ENCODE results near the gene ANKRD53.
"Not testable (repeated sequence)": the region's sequence is repeated elsewhere in the genome, so short reads cannot be mapped to it uniquely, and the experiment has no call there.

ANKRD53 gene

GRCh38 chr2:70991142-70991541, 12.7 kb downstream of the ANKRD53 start:
- DNase-seq (ENCODE audit: low spot score) = no peak

- DNase-seq (ENCODE audit: low spot score) = no peak
These were observed 13.3 kb downstream of the ANKRD53 start for GRCh38 chr2:70991742-70992141.

- no peak for DNase-seq (ENCODE audit: low spot score)
These were observed 14.8 kb downstream of the ANKRD53 start for GRCh38 chr2:70992945-70993853.

GRCh38 chr2:70994009-70994698, 15.7 kb downstream of the ANKRD53 start:
- DNase-seq (ENCODE audit: low spot score) = peak; percentile 43

- peak; percentile 87 for DNase-seq (ENCODE audit: low spot score)
These were observed 16.4 kb downstream of the ANKRD53 start, which contains the start of gene TEX261 for GRCh38 chr2:70994699-70995425. TEX261 (minus strand) TSS chr2:70994873; CDS start chr2:70994757, 116 bp downstream.

- peak; percentile 75 for DNase-seq (ENCODE audit: low spot score)
These were observed 16.9 kb downstream of the ANKRD53 start for GRCh38 chr2:70995426-70995729.

GRCh38 chr2:70998885-70999284, 20.5 kb downstream of the ANKRD53 start:
- not testable (repeated sequence) for DNase-seq (ENCODE audit: low spot score)

- DNase-seq (ENCODE audit: low spot score) = no peak
These were observed 20.9 kb downstream of the ANKRD53 start for GRCh38 chr2:70999362-70999761.

GRCh38 chr2:70999931-71000330, 21.5 kb downstream of the ANKRD53 start:
- DNase-seq (ENCODE audit: low spot score) = not testable (repeated sequence)

GRCh38 chr2:71000780-71001591, 22.6 kb downstream of the ANKRD53 start:
- peak; percentile 60 for DNase-seq (ENCODE audit: low spot score)

GRCh38 chr2:71001592-71001927, 23.1 kb downstream of the ANKRD53 start:
- no peak for DNase-seq (ENCODE audit: low spot score)

GRCh38 chr2:71001981-71002570, 23.6 kb downstream of the ANKRD53 start:
- DNase-seq (ENCODE audit: low spot score) = no peak

GRCh38 chr2:71003396-71003795, 25.0 kb downstream of the ANKRD53 start:
- DNase-seq (ENCODE audit: low spot score) = no peak

- no peak for DNase-seq (ENCODE audit: low spot score)
These were observed 25.7 kb downstream of the ANKRD53 start for GRCh38 chr2:71003966-71004755.

- DNase-seq (ENCODE audit: low spot score) = no peak
These were observed 26.4 kb downstream of the ANKRD53 start for GRCh38 chr2:71004857-71005256.

- no peak for DNase-seq (ENCODE audit: low spot score)
These were observed 27.1 kb downstream of the ANKRD53 start for GRCh38 chr2:71005271-71006202.

GRCh38 chr2:71006323-71006722, 27.9 kb downstream of the ANKRD53 start:
- no peak for DNase-seq (ENCODE audit: low spot score)

GRCh38 chr2:71006955-71007799, 28.7 kb downstream of the ANKRD53 start:
- DNase-seq (ENCODE audit: low spot score) = no peak

GRCh38 chr2:71008342-71008741, 29.9 kb downstream of the ANKRD53 start:
- DNase-seq (ENCODE audit: low spot score) = no peak

All from HuH-7.5 (cell line).